CD4-positive, alpha-beta T cell treated with Interleukin-21 for 1 hour (primary cell): ENCODE data around the gene TGFBRAP1.

Experiments used
- DNase-seq: peaks from one replicate; pipeline ENCODE4 v3.0.0-alpha.2; 2020

The TGFBRAP1 gene

GRCh38 chr2:105329561-105330495, at the start of gene TGFBRAP1:
TGFBRAP1 (minus strand) TSS chr2:105329735; CDS start chr2:105308301, 21,434 bp downstream.
- peak; percentile 59 for DNase-seq

- DNase-seq, result no peak
Measured at GRCh38 chr2:105378921-105379383, 49.4 kb upstream of the TGFBRAP1 start.

- DNase-seq, result no peak
Measured at GRCh38 chr2:105378276-105378840, 48.8 kb upstream of the TGFBRAP1 start.

GRCh38 chr2:105377871-105378270, 48.3 kb upstream of the TGFBRAP1 start:
- DNase-seq, result no peak

- no peak for DNase-seq
Measured at GRCh38 chr2:105376789-105377240, 47.3 kb upstream of the TGFBRAP1 start.

GRCh38 chr2:105376010-105376409, 46.5 kb upstream of the TGFBRAP1 start:
- no peak for DNase-seq

- DNase-seq, result no peak
Measured at GRCh38 chr2:105375001-105375561, 45.5 kb upstream of the TGFBRAP1 start.

GRCh38 chr2:105373895-105374401, 44.4 kb upstream of the TGFBRAP1 start:
- peak; percentile 54 for DNase-seq

- DNase-seq, result no peak
Measured at GRCh38 chr2:105373344-105373781, 43.8 kb upstream of the TGFBRAP1 start.

GRCh38 chr2:105371810-105372209, 42.3 kb upstream of the TGFBRAP1 start:
- no peak for DNase-seq

GRCh38 chr2:105371156-105371555, 41.6 kb upstream of the TGFBRAP1 start:
- DNase-seq, result no peak

- DNase-seq, result peak; percentile 84
Measured at GRCh38 chr2:105369777-105370690, 40.5 kb upstream of the TGFBRAP1 start.

GRCh38 chr2:105368759-105369408, 39.3 kb upstream of the TGFBRAP1 start:
- DNase-seq, result no peak

GRCh38 chr2:105365206-105365605, 35.7 kb upstream of the TGFBRAP1 start:
- no peak for DNase-seq

- no peak for DNase-seq
Measured at GRCh38 chr2:105364436-105365139, 35.1 kb upstream of the TGFBRAP1 start.

GRCh38 chr2:105362862-105363591, 33.5 kb upstream of the TGFBRAP1 start:
- no peak for DNase-seq

- peak; percentile 8 for DNase-seq
Measured at GRCh38 chr2:105361102-105361889, 31.8 kb upstream of the TGFBRAP1 start.

GRCh38 chr2:105358593-105358992, 29.1 kb upstream of the TGFBRAP1 start:
- DNase-seq, result no peak

- DNase-seq, result no peak
Measured at GRCh38 chr2:105357122-105357521, 27.6 kb upstream of the TGFBRAP1 start.
